ENCODE results near the gene AOX1.
A peak's percentile ranks its signal among the peaks of the same experiment; 100 is the strongest.
"Not testable (repeated sequence)": the region's sequence is repeated elsewhere in the genome, so short reads cannot be mapped to it uniquely, and the experiment has no call there.

The AOX1 gene

DNA sequence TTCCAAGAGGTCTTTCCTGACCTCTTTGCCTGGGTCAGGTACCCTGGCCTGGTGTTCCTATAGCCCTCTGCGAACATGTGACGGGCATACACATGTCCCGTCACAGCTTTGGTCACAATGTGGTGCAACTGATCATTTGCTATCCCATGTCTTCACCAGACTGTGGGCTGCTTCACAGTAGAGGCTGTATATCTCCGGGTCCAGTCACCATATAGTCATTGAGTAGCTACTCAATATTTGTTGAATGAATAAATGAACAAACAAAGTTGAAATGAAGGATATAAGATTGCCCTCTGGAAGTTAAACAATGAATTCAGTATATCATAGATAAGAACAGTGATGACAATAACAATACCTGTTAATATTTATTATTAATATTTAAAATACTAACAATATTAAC, 16.8 kb downstream of the AOX1 start:
- DNase-seq (ENCODE audit: low read depth), result no peak

- DNase-seq (ENCODE audit: low read depth), result peak; percentile 94
Observed at GRCh38 chr2:200603972-200604371, 18.2 kb downstream of the AOX1 start.

DNA sequence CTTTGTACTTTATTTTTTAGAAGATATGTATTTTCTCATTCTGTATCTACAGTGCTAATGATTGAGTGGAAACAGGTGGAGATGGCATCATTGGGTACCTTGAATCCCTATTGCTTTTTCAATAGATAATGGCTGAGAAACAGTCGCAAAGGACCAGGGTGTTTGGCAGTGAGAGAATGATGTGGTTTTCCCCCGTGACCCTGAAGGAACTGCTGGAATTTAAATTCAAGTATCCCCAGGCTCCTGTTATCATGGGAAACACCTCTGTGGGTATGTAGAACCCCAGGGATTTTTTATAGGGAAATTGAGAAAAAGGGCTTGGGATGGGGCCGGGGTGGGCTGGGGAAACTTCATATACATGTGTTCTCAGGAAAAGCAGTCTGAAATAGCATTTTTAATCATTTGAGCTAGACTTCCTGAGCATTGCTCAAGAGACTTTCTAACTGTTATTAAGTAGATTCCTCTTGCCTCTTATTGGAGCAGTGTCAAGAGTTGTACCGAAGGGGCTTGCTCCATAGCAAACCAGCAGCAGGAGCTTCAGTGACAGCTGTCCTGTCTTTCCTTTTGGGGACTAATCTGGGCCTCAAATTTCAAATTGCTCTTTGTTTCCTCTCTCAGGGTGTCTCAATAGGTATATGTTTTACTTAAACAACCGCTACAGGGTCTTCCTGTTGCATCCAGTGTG, 18.9 kb downstream of the AOX1 start:
- DNase-seq (ENCODE audit: low read depth), result peak; percentile 82

DNA sequence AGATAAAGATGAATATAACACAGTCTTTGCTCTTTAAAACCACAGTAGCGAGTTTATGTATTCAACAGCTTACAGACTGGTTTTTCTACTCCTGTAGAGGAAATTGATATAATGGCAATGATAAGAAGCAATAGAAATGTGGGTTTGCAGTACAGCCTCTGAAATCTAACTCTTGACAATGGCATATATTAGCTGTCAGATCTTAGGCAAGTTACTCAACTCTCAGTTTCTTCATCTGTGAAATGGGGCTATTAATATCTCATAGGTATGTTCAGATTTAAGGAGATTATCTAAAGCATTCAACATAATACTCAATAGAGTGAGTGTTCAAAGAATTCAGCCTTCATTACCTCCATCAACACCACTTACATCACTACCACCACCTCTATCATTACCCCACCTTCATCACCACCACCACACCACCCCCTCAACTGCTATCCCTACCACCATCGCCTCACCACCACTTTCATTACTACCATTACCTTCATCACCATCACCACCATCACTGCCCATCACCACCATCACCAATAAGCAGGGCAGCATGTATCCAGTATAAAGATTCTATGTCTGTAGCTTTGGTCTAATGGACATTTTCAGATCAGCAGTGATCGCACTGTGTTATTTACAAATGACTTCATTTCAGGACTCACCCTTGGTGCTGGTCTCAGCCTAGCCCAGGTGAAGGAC, 22.7 kb downstream of the AOX1 start:
- no peak for DNase-seq (ENCODE audit: low read depth)

- peak; percentile 75 for DNase-seq (ENCODE audit: low read depth)
Observed at GRCh38 chr2:200609028-200609614, 23.3 kb downstream of the AOX1 start.

DNA sequence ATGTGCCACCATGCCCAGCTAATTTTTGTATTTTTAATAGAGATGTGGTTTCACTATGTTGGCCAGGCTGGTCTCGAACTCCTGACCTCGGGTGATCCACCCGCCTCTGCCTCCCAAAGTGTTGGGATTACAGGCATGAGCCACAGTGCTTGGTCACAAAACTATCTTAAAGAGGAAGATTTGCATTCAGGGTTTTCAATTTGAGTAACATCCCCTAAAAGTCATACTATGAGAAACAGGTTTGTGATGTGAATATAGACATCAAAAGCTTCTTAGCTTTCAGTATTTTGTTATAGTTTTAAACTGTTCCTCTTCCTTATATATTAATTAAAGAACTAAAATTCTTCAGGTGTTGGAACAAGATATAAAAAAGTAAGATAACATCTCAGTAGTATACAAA, 24.4 kb downstream of the AOX1 start:
- DNase-seq (ENCODE audit: low read depth), result not testable (repeated sequence)

DNA sequence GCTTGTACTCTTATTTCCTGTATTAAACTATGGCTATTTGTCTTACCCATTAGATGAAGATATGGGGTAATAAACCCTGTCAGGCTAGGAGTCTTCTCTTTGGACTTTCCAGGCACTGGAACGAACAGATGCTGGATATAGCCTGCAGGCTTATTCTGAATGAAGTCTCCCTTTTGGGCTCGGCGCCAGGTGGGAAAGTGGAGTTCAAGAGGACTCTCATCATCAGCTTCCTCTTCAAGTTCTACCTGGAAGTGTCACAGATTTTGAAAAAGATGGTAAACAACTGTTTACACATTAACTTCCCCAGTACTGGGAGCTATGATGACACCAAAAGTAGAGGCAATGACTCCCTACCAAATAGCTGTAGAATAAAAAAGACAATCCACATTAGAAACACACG, 27.9 kb downstream of the AOX1 start:
- no peak for DNase-seq (ENCODE audit: low read depth)

- no peak for DNase-seq (ENCODE audit: low read depth)
Observed at GRCh38 chr2:200614249-200614648, 28.4 kb downstream of the AOX1 start.

DNA sequence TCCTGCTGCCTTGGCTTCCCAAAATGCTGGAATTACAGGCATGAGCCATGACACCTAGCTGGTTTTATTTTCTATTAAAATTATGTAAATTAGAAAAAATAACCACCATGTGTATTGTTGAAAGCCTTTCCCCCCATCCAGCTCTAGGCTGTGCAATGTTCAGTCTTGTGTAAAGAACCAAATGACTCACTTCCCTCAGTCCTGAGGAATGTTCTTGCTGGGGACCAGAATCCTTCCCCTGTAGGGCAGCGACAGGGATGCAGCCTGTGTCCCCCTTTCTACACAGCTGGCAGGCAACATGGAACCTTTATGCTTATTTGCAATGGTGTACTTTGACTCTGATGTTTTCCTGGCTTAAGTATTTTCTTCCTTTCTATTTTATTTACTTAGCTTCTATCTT, 29.4 kb downstream of the AOX1 start:
- peak; percentile 83 for DNase-seq (ENCODE audit: low read depth)

- DNase-seq (ENCODE audit: low read depth), result no peak
Observed at GRCh38 chr2:200616193-200616592, 30.4 kb downstream of the AOX1 start.

- peak; percentile 52 for DNase-seq (ENCODE audit: low read depth)
Observed at GRCh38 chr2:200616656-200617055, 30.8 kb downstream of the AOX1 start.

DNA sequence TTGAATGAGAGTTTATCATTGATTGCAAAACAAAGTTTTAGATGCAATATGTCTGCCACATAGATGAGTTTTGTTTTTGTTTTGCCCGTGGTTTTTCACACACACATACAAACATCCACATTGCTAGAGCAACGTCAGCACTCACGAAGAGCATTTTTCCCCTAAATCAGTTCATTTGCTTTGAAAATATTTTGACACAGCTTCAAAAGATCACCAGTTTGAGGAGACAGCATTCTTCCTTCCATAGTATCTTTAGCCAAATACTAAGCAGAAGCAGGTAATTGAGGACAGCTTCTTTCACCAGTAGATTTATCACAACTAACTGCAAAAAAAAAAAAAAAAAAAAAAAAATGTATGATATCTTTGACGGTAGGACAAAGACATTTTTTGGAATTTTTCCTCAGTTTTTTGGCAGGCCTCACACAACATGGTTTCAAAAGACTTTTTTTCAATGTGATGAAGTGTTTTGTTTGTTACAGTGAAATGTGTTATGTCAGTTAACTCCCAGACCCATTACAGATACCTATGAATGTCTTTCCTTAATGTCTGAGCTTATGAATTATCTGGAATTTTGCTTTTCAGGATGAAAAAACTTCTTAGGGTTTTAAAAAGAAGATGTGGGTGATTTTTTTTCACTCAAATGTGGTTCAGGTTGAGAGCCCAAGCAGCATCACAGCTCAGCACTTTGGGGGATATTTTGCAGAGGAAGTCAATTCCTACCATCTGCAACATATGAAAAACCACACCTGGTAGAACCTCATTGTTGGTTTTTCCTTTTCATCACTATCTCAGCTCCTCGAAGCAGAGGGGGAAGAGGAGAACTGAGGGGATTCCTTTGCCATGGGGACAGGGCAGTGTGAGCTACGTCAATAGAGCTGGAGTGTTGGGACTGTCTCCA, 31.6 kb downstream of the AOX1 start:
- peak; percentile 52 for DNase-seq (ENCODE audit: low read depth)

DNA sequence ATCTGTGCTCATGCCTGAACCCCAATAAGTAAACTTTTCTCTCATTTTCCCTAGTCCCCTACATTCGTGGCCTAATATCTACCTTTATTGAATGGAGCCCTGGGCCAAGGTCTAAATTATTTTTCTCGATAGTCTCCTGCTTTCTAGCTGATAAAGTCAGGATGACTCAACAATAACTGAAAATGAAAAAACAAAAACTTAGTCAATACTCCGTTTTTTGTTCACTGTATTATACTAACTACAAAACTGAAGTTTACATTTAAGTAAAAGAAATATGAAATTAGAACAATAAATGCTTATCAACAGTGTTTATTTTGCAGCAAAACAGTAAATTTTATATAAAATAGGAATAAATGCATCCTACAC, 32.2 kb downstream of the AOX1 start:
- no peak for DNase-seq (ENCODE audit: low read depth)

GRCh38 chr2:200618590-200619021, 32.8 kb downstream of the AOX1 start:
- peak; percentile 47 for DNase-seq (ENCODE audit: low read depth)

- DNase-seq (ENCODE audit: low read depth), result peak; percentile 80
Observed at GRCh38 chr2:200619279-200619678, 33.5 kb downstream of the AOX1 start.

DNA sequence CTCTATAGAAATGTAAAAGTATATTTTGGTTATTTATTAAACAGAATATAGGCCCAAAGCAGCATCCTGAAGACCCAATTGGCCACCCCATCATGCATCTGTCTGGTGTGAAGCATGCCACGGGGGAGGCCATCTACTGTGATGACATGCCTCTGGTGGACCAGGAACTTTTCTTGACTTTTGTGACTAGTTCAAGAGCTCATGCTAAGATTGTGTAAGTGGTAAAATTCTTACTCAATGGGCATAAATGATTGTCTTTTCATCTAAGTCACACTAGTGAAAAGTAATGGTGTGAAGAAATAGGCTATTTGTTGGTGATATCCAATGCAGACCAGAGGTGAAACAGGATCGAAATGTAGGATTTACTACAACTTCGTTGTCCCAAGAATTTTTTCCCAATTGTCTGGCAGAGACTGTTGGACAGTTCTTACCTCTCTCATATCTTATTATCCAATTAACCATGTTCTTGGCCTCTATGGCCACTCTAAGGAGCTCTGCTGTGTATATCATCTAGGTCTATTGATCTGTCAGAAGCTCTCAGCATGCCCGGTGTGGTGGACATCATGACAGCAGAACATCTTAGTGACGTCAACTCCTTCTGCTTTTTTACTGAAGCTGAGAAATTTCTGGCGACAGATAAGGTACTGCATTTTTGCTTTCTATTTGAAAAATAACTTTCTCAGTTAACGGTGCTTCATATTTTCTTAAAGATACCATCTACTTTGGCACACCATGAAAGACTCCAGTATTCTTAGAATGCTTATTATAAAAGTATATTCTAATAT, 35.0 kb downstream of the AOX1 start:
- DNase-seq (ENCODE audit: low read depth), result no peak

DNA sequence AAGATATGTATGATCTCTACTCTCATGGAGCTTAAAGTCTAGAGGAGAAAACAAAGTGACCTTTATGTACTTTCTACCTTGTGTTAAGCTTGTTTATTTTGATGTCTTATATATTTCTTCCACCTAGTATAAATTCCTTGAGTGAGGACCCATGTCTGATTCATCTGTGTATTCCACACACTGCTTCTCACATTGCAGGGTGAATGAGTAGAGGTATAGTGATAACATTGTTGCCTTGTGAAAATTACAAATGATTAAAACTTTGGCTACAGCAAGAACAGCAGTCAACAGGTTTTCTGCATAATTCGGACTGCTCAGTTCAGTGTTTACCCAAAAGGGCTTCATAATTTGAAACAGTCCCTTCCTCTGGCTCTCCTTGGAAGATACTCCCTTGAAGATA, 36.3 kb downstream of the AOX1 start:
- peak; percentile 67 for DNase-seq (ENCODE audit: low read depth)

GRCh38 chr2:200624026-200624425, 38.2 kb downstream of the AOX1 start:
- no peak for DNase-seq (ENCODE audit: low read depth)

DNA sequence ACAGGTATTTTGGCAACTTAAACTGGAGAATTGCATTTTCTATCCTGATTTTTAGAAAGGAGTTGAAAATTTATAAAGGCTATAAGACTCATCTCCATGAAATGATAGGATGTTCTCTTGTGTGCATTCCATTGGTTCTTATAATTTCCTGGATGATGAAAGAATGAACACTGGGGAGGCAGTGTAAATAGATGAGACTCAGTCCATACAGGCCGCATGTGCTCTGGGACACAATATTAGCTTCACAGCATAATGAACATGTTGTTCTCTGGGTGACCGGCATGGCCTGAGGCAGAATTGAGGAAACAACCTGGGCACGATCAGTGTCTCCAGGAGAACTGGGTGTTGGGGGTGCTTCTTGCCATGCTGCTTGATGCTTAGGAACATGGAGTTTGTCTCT, 38.8 kb downstream of the AOX1 start:
- peak; percentile 77 for DNase-seq (ENCODE audit: low read depth)

DNA sequence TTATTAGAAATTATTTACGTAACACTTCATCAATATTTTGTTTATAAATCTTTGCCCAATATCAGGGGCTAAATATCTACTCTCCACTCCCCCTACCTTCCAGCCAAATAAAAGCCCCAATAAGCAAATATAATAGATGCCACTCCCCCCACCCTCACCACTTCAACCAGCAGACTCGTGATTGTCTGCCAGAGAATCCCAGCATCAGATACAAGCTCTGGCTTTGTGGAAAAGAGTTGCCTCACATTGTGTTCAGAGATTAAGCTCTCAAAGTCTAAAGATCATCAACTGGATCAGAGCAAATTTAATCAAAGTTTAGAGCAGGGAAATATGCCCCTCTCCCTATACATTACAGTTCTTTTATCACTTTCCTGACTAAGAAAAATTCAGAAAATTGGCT, 39.5 kb downstream of the AOX1 start:
- peak; percentile 60 for DNase-seq (ENCODE audit: low read depth)

DNA sequence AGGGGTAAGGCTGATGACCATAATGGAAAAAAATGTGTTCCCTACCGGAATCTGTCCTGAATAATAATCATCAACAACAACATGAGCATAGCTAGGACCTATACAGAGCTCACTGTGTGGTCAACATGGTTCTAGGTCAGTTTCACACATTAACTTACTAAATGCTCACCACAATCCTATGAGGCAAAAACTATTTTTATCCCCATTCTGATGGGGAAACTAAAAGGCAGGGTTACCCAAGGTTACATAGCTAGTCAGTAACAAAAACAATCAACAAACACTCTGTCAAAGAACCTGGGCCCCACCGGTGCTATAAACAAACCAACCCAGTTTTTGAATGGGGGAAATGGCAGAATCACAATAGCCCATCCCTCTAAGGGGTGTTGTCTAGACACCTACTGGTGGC, 40.1 kb downstream of the AOX1 start:
- DNase-seq (ENCODE audit: low read depth), result peak; percentile 78

All from amniotic epithelial cell (primary cell).